ENCODE measurements around the gene TIE1.

GRCh38 chr1:43286115-43286514 is 14.7 kb upstream of the TIE1 start:
- no peak for TF ChIP-seq CTCF (conservative IDR thresholded peaks at IDR 0.05)
- no peak for TF ChIP-seq ZFX (IDR thresholded peaks at IDR 0.05)

Data from C4-2B (cell line).